ENCODE data around the gene RIT1. TPM values are rescaled to one million over a fixed set of nuclear protein-coding genes. Genes with fewer than 3 reads are reported as not detected.

The RIT1 gene
- total RNA-seq, 1 experiment from 2014 or later: 32.9 TPM

DNA sequence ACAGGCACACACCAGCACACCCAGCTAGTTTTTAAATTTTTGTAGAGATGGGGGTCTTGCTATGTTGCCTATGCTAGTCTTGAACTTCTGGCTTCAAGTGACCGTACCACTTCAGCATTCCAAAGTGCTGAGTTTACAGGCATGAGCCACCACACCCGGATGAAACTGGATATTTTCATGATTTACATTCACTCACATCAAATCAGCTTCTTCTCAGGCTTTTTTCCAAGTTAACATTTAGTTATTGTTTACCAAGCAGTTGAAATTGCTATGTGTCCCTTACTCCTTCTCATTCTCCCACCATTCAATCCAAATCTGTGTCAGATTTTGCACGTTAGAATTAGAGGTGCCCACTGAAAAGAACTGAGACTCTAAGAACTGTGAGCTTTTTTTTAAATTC is 18.4 kb downstream of the RIT1 start:
- DNase-seq (ENCODE audit: low read depth): peak; percentile 82

GRCh38 chr1:155890251-155890650 is 20.9 kb downstream of the RIT1 start:
- no peak for DNase-seq (ENCODE audit: low read depth)

DNA sequence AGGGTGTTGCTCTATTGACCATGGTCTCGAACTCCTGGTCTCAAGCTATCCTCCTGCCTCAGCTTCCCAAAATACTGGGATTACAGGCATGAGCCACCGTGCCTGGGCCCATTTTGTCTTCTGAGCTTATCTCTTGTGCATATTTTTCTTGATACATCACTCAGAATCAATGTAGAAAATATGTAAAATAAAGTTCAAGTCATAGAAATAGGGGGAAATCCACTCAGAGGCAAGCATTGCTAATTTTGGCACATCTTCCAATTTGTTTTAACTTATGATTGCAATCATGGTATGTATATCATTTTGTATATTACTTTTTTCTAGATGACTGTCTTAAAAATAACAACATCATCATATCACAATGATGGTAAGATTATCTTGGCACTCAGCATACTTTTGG is 21.6 kb downstream of the RIT1 start:
- no peak for DNase-seq (ENCODE audit: low read depth)

DNA sequence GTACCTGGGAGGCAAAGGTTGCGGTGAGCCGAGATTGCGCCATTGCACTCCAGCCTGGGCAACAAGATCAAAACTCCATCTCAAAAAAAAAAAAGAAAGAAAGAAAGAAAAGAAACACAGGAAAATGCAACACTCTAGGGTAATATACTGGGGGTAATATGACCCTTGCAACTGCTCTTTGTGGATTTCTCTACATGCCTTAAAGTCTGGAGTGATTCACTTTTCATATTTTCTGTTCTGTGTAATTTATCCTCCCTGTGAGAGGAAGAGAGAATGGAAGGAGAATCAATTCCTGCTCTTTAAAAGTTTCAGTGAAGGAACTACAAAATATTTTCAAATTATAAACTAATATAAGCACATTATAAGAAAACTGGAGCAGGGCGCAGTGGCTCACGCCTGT is 22.7 kb downstream of the RIT1 start:
- peak; percentile 37 for DNase-seq (ENCODE audit: low read depth)

DNA sequence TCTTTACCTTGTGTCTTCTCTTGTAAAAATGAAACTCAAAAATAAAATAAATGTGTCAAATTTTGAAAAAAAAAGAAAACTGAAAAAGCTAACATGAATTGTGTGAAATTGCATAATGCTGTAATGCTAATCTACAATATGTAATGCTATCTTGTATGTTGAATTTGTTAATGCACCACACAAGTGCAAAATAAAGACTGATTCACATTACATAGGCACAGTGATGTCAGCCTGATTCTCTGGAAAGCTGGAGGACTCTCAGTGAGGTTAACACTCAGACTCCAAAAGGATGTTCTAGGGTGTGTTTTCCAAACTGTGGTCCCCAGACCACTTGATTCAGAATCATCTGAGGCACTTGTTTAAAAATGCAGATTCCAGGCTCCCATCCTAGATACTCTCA is 26.2 kb downstream of the RIT1 start:
- DNase-seq (ENCODE audit: low read depth): no peak

DNA sequence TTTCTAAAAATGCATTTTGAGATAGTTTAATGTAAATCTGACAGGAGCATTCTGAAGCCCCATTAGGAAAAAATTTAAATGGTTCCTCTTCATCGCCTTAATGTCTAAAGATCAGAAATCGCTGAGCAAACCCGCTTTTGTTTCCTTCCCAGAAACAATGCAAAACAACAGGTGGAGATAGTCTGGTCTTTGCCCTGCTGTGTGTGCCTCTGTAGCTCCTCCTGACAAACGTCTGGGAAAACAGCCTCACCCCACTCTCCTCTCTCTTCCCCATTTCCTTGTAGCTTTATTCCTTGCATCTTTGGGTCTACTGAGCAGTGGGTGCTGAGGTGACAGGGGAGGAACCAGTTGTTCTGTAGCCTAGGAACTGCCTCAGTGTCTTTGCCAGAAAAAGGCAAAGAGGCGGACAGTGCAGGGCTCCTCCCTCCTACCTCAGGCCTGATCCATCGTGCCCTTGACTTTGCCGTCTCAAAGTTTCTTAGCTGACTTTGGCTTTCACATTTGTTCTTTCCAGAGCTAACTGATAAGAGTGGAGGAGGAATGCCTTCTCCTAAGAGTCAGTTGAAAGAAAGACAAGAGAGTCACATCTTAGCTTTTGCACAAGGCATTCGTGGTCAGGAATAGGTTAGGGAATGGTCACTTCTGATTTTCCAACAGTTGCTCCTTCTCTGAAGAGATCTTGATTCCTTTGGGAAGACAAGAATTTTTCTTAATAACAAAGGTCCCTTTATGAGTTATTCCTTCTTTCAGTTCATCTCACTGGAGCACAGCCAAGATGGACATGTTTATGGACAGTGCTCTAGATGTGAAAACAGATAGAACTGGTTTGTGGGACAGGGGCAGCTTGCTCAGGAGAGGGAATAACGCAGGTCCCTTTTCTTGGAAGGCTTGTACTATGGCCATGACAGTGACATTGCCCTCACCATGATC is 26.9 kb downstream of the RIT1 start:
- peak; percentile 55 for DNase-seq (ENCODE audit: low read depth)

GRCh38 chr1:155882766-155883165 is 28.4 kb downstream of the RIT1 start:
- DNase-seq (ENCODE audit: low read depth): no peak

DNA sequence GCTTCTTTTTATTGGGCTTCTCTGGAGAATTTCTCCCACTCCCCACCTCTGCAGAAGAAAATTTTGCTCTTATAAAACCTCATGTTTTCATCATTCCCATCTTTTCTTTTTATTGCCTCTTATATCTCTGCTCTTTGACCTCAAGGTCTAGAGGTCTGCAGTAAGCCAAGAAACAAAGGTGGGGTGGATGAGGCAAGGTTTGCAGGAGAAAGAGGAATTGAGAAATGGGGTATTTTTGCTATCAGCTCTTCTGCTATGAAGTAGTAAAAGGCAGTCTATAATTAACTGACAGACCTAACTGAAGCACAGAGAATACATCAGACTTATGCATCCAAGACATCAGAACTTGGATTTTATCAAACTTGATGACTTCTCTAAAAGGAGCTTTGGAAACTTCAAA is 28.9 kb downstream of the RIT1 start:
- DNase-seq (ENCODE audit: low read depth): no peak

DNA sequence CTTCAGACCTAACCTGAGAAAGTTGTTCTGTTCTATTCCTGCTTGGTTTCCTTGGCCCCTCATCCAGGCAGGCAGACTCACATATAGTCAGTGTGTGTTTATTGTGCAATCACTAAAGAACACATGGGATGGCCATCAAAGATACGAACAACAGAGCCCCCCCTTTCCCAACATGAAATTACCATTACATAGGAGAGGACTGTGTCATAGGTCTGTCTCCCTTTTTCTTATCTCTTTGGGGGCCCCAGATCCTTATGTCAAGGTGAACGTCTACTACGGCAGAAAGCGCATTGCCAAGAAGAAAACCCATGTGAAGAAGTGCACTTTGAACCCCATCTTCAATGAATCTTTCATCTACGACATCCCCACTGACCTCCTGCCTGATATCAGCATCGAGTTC is 30.2 kb downstream of the RIT1 start:
- DNase-seq (ENCODE audit: low read depth): no peak

DNA sequence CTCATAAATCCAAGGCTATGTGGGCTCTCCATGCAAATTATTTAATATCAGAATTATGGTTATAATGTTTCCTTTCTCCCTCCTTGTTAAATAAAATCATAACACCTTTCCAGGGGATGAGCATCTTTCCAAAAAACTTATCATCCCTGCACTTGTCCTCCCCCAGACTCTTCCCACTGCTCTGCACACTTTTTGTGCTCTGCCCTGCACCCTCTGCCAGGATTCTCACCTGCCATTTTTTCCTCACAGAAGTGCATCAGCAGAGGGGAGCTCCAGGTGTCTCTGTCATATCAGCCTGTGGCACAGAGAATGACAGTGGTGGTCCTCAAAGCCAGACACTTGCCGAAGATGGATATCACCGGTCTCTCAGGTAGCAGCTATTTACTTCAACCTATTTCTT is 30.9 kb downstream of the RIT1 start:
- DNase-seq (ENCODE audit: low read depth): no peak

- DNase-seq (ENCODE audit: low read depth): no peak
Measured at GRCh38 chr1:155877945-155878344, 33.2 kb downstream of the RIT1 start.

DNA sequence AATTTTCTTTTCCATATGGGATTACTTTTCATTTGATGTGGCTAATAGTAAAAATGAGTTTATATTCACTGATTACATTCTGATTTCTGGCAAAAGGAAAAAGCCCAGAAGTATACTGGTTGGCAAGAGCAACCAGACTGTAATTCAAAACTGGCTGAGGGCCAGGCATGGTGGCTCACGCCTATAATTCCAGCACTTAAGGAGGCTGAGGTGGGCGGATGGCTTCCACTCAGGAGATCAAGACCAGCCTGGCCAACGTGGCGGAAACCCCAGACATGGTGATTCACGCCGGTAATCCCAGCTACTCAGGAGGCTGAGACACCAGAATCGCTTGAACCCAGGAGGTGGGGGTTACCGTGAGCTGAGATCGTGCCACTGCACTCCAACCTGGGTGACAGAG is 37.3 kb downstream of the RIT1 start:
- DNase-seq (ENCODE audit: low read depth): no peak

DNA sequence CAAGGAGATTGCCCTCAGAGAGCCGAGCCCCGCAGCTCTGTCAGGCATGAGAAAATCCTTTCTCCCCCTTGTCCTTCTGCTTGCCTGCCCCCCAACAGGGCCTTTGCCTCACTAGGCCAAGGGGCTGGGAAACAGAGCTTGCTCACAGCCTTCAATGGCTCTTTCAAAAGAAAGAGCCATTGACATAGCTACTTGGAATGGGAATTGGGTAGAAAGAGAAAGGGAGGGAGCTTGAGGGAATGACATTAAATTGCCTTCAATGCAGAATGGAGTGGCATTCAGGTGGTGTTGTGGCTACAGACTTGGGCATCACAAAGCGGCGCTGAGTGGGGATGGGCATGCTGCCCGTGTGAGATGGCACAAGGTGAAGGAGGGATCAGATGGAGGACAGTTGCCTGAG is 38.6 kb downstream of the RIT1 start:
- no peak for DNase-seq (ENCODE audit: low read depth)

DNA sequence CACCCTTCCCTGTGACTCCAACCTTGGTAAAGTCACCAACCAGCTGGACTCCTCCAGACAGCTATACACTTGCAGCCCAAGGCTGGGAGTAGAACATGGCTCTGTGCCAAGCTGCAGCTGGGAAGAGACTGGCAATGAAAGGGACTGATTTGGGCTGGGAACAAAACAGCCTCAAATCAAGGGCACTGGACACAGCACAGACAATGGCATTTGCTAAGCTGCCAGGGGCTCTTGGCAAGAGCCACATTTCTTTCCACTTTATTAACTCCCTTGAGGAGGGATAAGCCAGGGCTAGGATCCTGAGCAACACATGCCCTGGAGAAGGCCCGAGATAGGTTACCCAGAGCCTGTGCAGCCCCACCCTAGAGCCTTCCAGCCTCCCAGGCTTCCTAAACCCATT is 39.8 kb downstream of the RIT1 start:
- DNase-seq (ENCODE audit: low read depth): no peak

- DNase-seq (ENCODE audit: low read depth): no peak
Measured at GRCh38 chr1:155867766-155868165, 43.4 kb downstream of the RIT1 start.

- peak; percentile 34 for DNase-seq (ENCODE audit: low read depth)
Measured at GRCh38 chr1:155864393-155864792, 46.8 kb downstream of the RIT1 start.

DNA sequence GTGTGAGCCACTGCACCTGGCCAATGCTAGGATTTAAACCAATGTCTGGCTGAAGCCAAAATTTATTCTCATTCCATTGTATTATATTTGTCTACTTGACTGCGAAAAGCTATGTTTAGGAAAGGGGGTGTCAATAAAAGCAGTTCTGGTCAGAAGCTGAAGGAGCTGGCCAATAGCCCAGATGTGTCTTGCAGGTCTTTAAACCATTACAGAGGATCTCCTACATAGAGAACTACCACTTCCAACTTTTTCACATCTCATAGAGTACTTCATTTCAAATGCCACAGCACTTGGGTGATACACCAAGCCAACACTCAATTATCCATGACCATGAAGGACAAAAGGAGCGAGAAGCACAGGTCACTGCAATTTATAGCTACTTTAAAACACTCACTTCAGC is 49.3 kb downstream of the RIT1 start:
- no peak for DNase-seq (ENCODE audit: low read depth)

- no peak for DNase-seq (ENCODE audit: low read depth)
Measured at GRCh38 chr1:155860970-155861510, 50.1 kb downstream of the RIT1 start.

DNA sequence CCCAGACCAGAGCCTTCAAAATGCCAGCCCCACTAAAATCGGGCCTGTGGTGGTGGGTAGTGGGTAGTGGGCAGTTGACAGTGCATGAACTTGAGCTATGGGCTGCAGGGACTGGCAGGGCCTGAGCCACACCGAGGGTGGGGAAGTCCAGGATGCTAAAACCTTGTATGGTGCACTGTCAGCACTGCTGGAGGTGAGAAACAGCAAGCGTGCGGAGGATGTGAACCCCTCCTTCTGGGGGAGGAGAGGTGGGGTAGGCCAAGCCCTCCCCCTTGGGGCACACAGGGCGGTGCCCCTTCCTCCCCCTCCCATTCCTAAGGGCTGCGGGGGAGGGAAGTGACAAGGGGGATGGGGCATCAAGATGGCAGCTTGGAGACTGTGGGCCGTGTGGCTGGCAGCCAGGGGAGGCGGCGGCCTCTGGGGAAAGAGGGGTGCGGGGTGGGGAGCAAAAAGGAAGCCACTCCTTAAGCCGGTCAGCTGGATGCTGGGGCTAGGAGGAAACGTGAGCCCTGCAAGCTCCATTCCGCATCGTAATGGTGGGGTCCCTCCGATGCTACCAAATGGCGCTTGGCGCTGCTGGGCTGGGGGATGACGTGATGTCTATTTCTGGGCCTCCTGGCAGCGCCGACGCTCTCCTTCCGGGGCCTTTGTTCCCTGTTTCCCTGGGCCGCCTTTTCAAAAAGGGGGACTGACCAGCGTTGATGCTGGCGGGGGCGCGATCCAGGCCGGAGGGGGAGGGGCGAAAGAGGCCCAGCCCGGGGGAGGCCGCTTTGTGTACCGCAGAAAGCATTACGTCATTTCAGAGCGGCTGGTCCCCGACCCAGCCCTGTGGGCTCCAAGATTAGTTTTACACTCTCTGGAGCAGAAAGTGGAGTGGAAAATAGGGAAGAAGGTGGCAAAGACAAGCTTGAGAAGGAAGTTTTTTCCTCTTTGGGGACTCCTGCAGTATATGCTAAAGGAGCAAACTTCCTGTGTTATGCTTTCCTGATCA is 51.0 kb downstream of the RIT1 start:
- DNase-seq (ENCODE audit: low read depth): peak; percentile 68

DNA sequence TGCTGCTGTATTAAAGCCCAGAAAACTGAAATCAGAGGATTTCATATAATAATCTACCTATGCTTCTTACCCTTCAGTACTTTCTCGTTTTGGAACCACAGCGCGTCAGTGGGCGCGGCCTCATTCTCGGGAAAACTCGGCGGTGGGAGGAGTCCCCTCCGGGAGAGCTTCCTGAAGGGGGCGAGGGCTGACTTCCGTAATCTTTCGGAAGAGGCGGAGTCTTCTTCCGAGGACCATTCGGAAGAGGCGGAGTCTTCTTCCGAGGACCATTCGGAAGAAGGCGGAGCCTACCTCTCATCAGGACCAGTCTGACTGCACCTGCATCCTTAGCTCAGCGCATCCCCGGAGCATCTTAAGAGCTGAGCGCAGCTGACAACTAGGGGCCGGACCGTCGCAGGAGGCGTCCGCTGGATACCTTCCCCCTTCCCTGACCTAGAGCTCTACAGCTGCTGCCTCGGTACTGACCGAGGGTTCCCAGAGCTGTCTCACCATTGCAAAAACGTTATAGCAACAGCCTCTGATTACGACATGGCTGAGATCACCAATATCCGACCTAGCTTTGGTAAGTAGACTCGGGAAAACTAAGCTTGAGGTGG is 51.8 kb downstream of the RIT1 start, which contains the start of gene SYT11:
TSS of gene SYT11 (plus strand) at position 334 of the 596 bp plus-strand sequence. CDS start at position 529, 195 bp downstream.
- peak; percentile 94 for DNase-seq (ENCODE audit: low read depth)

DNA sequence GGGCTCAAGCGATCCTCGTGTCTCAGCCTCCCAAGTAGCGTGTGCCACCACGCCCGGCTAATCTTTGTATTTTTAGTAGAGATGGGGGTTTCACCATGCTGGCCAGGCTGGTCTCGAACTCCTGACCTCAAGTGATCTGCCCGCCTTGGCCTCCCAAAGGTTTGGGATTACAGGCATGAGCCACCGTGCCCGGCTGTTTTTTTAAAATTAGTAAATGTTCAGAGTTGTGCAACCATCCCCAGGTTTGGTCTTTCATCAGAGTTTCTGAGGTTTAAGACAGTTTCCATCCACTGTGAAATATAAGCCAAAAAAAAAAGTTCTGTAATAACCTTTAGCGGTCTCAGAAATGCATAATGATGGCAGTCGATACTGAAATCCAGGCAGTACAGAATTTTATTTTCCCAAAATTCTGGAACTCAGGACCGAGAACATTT is 52.3 kb downstream of the RIT1 start:
- no peak for DNase-seq (ENCODE audit: low read depth)

All from LHCN-M2 (cell line).